Ovary (tissue), 9 donors: ENCODE measurements around the gene COL27A1. TPM values are rescaled to one million over a fixed set of nuclear protein-coding genes. Genes with fewer than 3 reads are reported as not detected.

Source experiments
- DNase-seq, 5 donors: peaks; one replicate each; pipeline ENCODE4 v3.0.0-alpha.2; 2019 to 2020
- H3K27ac ChIP-seq, 2 donors: fragments of 200-600 bp; one replicate each; pipeline versions ENCODE4 v1.5.1 to v1.8.0; 2019 to 2022
- H3K27me3 ChIP-seq: fragments of 200-600 bp; one replicate; pipeline ENCODE4 v1.8.0; 2022
- H3K36me3 ChIP-seq: fragments of 200-600 bp; sonication (generic); one replicate; pipeline ENCODE4 v1.5.1; 2019
- H3K4me1 ChIP-seq: one replicate; pipeline ENCODE4 v1.8.1; 2013; ENCODE audit warnings: mild to moderate bottlenecking, moderate library complexity; ENCODE audit not compliant: insufficient read depth
- H3K4me3 ChIP-seq: fragments of 200-600 bp; sonication (generic); one replicate; pipeline ENCODE4 v1.5.1; 2017
- H3K9me3 ChIP-seq, 2 donors: fragments of 200-600 bp in 1 of 2; sonication (generic) in 1 of 2; one replicate each; pipeline versions ENCODE4 v1.5.1 to v1.8.1; 2013 to 2019; ENCODE audit warnings: mild to moderate bottlenecking in 1 of 2, moderate library complexity in 1 of 2
- EP300 ChIP-seq: sonication (generic); formaldehyde crosslinking; IDR thresholded peaks from one replicate; pipeline ENCODE4 v1.6.1; 2017; ENCODE audit warnings: antibody characterized with exemption
- POLR2A ChIP-seq: fragments of 450-650 bp; IDR thresholded peaks from one replicate; pipeline ENCODE4 v1.6.1; 2017; ENCODE audit warnings: antibody characterized with exemption, mild to moderate bottlenecking, moderate library complexity
- WGBS, 3 donors: extraction: QIAGEN DNeasy Blood & Tissue Kit in 1 of 3; methylation state at CpG; one replicate each; pipeline versions ENCODE4 v1.1.5 to v1.1.7; 2013 to 2017; 5-methylcytosine and 5-hydroxymethylcytosine counted together
- intact Hi-C, 4 donors: fragments of 100-400 bp; cut with DNase I; formaldehyde crosslinking; loops; one replicate each; pipeline versions ENCODE4 v1.11.0 to v1.15.1; 2022 to 2023
- polyA plus RNA-seq, 2 donors: library from polyadenylated mRNA; stranded (reverse); fragments of 200-250 nt in 1 of 2; fragments of 350-450 nt in 1 of 2; fragmentation: Illumina TruSeq in 1 of 2; extraction: RNeasy Lipid Tissue Mini Kit (QIAGEN cat#74804) in 1 of 2; gene quantifications; one replicate each; pipeline ENCODE4 v1.2.3, GENCODE V29; 2013 to 2014
- total RNA-seq, 7 donors: library from RNA; depleted of rRNA in 2 of 7; stranded (reverse); fragments of >200 nt in 2 of 7; fragmentation: NEBNext Ultra II Directional in 3 of 7; extraction: Animal tissue kit (Norgen Biotek cat#: 25700) in 3 of 7; gene quantifications; one replicate each; pipeline versions ENCODE4 v1.1.0 to v1.2.4, GENCODE V29; 2016 to 2023
- TF ChIP-seq, protein P1 (sequence below), 3 donors: fragments of 450-650 bp in 2 of 3; fragments of 200-600 bp in 1 of 3; IDR thresholded peaks; one replicate each; pipeline versions ENCODE4 v1.5.1 to v1.8.0; 2016 to 2022; ENCODE audit warnings: antibody characterized with exemption in 3 of 3, mild to moderate bottlenecking in 1 of 3
- donor health status: DM: no; HTN: no; CAD: no; lungs with moderate emphysema.
- donor health status: DM: no; HTN: no; CAD: no.
- donor health status: Bipolar disorder and iron deficiency.
- donor health status: DM: yes; HTN: yes; CAD: no.
- donor health status: DM: no; HTN: no; CAD: no.
- donor health status: DM: yes; HTN: yes; CAD: no.

COL27A1 gene
- total and polyA plus RNA-seq, 9 donors, result 5.2 to 91.2 (median 16.8) TPM

DNA sequence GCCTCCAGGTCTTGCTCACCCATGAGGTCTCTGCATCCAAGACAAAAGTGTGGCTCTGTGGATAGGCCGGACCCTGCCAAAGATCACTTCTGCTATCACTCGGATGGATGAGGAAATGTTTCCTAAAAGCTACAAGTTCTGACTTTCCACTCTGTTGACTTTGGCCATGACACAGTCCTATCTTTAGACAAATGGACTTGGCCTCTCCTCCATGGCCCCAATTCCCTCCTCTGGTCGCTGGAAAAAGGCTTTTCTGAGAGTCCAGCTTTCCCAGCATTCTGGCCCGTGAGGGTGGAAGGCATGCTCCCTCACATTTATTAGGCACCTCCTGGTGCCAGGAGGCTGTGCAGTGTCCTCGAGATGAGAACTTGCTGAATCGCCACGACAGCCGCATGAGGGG is 83.1 kb downstream of the COL27A1 start:
- Histone ChIP-seq H3K4me3 (no peak overlapping the region), H3K36me3 (no peaks in the 10 kb centered on the region), H3K4me1 (peaks cover 16% of the 10 kb centered on the region), H3K27me3 (no peaks in the 10 kb centered on the region), H3K27ac (no peak overlapping the region), H3K9me3 (no peaks in the 10 kb centered on the region)
- 37 to 40% (median 38%) methylated on average over 8 of the region's 8 CpGs for WGBS, 3 donors
- TF ChIP-seq EP300, result no peak
- TF ChIP-seq, protein P1, sequence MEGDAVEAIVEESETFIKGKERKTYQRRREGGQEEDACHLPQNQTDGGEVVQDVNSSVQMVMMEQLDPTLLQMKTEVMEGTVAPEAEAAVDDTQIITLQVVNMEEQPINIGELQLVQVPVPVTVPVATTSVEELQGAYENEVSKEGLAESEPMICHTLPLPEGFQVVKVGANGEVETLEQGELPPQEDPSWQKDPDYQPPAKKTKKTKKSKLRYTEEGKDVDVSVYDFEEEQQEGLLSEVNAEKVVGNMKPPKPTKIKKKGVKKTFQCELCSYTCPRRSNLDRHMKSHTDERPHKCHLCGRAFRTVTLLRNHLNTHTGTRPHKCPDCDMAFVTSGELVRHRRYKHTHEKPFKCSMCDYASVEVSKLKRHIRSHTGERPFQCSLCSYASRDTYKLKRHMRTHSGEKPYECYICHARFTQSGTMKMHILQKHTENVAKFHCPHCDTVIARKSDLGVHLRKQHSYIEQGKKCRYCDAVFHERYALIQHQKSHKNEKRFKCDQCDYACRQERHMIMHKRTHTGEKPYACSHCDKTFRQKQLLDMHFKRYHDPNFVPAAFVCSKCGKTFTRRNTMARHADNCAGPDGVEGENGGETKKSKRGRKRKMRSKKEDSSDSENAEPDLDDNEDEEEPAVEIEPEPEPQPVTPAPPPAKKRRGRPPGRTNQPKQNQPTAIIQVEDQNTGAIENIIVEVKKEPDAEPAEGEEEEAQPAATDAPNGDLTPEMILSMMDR (IDR thresholded peaks at IDR 0.05), result no peak
- TF ChIP-seq POLR2A, result no peak
- intact Hi-C loops, result loop anchor here in 2 of 4 donors (5.0 to 10.0 kb wide), 3 partner anchors 64 to 146 kb away; partner anchors contain the start of genes AKNA (in 1 of the 2) and COL27A1 (in 1 of the 2)
- DNase-seq, result peak in 1 of 5 donors; percentile 51

DNA sequence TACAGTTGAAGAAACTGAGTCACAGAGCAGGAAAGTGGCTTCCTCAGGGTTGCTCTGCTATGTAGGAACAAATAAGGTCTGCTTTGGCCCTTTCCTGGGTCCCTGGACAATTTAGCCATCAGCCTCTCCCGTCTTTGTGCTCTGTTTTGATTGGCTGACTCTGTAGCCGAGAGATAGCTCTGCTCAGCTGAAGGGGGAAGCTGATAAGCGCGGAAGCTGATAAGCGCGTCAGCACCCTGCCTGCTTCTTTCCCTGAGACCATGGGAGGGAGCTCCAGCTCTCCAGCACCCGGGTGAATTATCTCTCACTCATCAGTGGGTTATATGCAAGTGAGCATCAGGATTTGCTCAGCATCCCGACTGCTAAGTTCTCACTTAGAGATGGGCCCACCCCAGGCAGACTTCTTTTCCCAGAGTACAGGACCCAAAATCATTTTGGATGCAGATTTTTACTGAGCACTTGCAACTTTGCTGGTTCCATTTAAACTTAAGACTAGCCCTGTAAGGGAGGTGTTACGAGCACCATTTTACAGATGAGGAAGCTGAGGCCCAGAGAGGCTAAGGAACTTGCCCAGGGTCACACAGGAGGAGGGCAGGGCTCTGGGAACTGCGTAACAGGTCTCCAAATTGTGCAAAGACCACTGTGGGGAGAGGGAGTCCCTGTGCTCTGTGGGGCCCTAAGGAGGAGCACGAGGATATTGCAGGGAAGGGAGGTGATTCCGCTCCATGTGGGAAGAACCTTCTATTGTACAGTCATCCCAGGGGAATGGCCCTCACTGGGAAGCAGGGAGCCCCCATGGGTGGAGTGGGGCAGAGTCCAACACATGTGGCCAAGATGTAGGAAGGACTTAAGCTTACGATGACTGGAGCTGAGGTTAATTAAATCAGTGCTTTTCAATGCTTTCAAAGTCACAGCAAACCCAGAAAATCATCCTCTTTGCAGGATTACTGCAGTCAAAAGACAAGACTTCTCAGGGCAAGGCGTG is 83.8 kb downstream of the COL27A1 start:
- Histone ChIP-seq H3K4me3 (no peak overlapping the region), H3K4me1 (peaks cover 16% of the 10 kb centered on the region), H3K9me3 (no peaks in the 10 kb centered on the region), H3K27ac (no peak overlapping the region), H3K27me3 (no peaks in the 10 kb centered on the region), H3K36me3 (no peaks in the 10 kb centered on the region)
- intact Hi-C loops, result loop anchor here in 2 of 4 donors (5.0 to 10.0 kb wide), 3 partner anchors 64 to 146 kb away; partner anchors contain the start of genes AKNA (in 1 of the 2) and COL27A1 (in 1 of the 2)
- WGBS, 3 donors, result 45 to 60% (median 46%) methylated on average over 14 of the region's 14 CpGs
- TF ChIP-seq POLR2A (no peak), EP300 (no peak)
- DNase-seq, result no peak

DNA sequence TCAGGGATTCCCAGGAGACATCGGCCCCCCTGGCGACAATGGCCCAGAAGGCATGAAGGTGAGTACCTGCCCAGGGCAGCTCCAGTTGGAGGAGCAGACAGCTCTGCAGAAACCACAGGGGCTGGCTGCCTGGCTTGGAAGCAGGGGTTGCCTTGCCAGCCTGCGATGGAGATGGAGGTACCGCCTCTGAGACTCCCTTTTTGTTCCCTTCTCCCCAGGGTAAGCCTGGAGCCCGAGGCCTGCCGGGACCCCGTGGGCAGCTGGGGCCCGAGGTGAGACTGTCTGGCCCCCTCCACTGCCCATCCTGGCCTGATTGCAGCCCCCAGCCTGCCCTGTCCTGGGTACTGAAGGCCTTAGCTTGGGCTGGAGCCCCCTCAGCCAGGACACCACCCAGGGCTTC is 84.9 kb downstream of the COL27A1 start:
- Histone ChIP-seq H3K4me3 (no peak overlapping the region), H3K27ac (no peak overlapping the region), H3K27me3 (no peaks in the 10 kb centered on the region), H3K36me3 (no peaks in the 10 kb centered on the region), H3K4me1 (peaks cover 12% of the 10 kb centered on the region), H3K9me3 (no peaks in the 10 kb centered on the region)
- TF ChIP-seq POLR2A (no peak), EP300 (no peak)
- TF ChIP-seq, protein P1 (IDR thresholded peaks at IDR 0.05), result no peak
- intact Hi-C loops, result loop anchor here in 1 of 4 donors (10.0 kb wide), 1 partner anchor 85 kb away; the partner anchor contains the start of gene COL27A1
- WGBS, 3 donors, result 80 to 90% (median 86%) methylated on average over 8 of the region's 8 CpGs
- no peak for DNase-seq

DNA sequence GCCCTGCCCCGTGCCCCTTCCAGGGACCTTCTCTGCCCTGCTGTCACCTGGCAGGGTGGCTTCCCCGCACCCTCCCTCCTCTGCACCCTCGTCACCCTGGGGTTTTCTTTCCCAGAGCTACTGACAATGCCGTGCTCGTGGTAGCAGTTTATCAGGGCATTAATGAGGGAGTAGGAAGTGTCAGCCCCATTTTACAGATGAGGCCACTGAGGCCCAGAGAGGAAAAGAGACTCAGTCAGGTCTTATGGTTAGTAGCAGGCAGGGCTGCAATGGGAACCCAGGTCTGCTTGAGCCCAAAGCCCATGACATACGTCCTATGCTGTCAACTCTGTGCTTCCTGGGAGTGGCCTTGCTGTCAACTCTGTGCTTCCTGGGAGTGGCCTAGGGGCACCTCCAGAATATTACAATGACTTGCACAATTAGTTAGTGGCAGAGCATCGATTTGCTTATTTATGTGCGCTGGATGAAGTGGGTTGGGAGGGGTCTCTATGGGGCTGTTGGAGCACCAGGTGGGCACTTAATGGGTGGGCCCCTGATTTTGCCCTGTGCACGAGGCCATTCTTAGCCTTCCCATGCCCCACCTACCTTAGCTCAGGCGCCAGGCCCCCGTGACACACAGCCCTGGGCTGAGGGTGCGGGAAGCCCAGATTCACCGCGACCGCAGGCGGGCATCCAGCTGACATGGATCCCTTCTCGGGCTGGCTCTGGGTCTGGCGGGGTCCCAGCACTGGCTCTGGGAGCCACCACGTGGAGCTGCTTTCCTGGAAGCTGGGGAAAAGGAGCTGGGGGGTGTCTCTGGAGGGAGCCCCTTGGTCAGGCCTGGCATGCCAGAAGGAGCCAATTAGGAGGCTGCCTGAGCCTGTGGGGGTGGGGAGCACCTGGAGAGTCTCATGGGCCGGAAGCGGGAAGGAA is 85.6 kb downstream of the COL27A1 start:
- Histone ChIP-seq H3K36me3 (no peaks in the 10 kb centered on the region), H3K9me3 (no peaks in the 10 kb centered on the region), H3K4me1 (peaks cover 10% of the 10 kb centered on the region), H3K27ac (no peak overlapping the region), H3K4me3 (no peak overlapping the region), H3K27me3 (no peaks in the 10 kb centered on the region)
- 91 to 94% (median 93%) methylated on average over 20 to 21 of the region's 21 CpGs for WGBS, 3 donors
- intact Hi-C loops, result loop anchor here in 1 of 4 donors (10.0 kb wide), 1 partner anchor 86 kb away; the partner anchor contains the start of gene COL27A1
- TF ChIP-seq, protein P1 (IDR thresholded peaks at IDR 0.05), result no peak
- TF ChIP-seq POLR2A, result no peak
- TF ChIP-seq EP300, result no peak
- DNase-seq, result no peak
